Renal pelvis (tissue), 4 donors: ENCODE measurements around the gene ASB18. TPM values are rescaled to one million over a fixed set of nuclear protein-coding genes. Genes with fewer than 3 reads are reported as not detected.

Source experiments
- DNase-seq: peaks from one replicate; pipeline ENCODE4 v3.0.0-alpha.2; 2013
- polyA plus RNA-seq, 3 donors: library from polyadenylated mRNA; unstranded; fragments of 120-200 nt; gene quantifications; one replicate each; pipeline ENCODE4 v1.2.1, GENCODE V29; 2013; ENCODE audit not compliant: insufficient read length in 3 of 3

Gene ASB18
- polyA plus RNA-seq, 3 donors, result 0.07 to 0.13 TPM; not detected in 1

- DNase-seq, result no peak
Measured at GRCh38 chr2:236163471-236164200, 100.6 kb downstream of the ASB18 start.

- DNase-seq, result no peak
Measured at GRCh38 chr2:236162882-236163470, 101.2 kb downstream of the ASB18 start.

- no peak for DNase-seq
Measured at GRCh38 chr2:236162031-236162845, 102.0 kb downstream of the ASB18 start.

DNA sequence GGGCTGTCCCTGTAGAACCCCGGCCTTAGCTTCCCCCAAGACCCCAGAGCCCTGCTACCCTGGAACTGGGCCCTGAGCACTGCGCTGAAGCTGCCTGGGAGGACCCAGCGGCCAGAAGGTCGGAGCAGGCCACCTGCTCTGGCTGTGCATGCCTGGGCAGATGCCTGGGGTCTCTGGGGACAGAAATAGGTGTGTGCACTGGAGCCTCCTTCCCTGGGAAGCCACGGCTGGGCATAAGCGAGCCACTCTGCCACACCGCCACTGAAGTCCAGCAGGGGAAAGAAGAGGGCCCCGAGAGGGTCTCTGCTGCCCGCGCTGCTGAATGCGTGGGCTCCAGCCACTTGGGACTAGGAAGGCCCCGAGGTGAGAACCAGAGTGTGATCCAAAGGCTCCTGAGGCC is 102.7 kb downstream of the ASB18 start:
- no peak for DNase-seq

- DNase-seq, result no peak
Measured at GRCh38 chr2:236161082-236161462, 103.1 kb downstream of the ASB18 start.

GRCh38 chr2:236160366-236161081 is 103.7 kb downstream of the ASB18 start:
- DNase-seq, result no peak

DNA sequence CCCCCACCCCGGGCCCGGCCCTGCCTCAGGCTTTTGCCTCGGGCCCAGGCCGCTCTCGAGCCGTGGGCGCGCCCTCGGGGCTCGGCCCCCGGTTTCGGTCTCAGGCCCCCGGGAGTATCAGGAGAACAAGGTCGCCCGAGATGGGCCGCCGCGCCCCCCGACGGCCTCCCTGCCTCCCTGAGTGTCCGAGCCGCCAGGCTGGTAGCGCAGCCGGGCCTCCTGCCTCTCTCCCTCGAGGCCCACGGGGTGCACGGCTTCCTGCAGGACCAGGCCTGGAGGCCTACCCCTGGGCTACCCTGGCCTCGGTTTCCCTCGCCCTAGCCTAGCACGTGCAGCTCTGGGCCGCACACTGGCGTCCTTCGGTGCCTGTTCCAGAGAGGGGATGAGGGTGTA is 104.4 kb downstream of the ASB18 start:
- DNase-seq, result no peak

GRCh38 chr2:236158969-236159777 is 105.0 kb downstream of the ASB18 start:
- no peak for DNase-seq

- no peak for DNase-seq
Measured at GRCh38 chr2:236157815-236158498, 106.2 kb downstream of the ASB18 start.

GRCh38 chr2:236157366-236157765 is 106.8 kb downstream of the ASB18 start:
- no peak for DNase-seq

DNA sequence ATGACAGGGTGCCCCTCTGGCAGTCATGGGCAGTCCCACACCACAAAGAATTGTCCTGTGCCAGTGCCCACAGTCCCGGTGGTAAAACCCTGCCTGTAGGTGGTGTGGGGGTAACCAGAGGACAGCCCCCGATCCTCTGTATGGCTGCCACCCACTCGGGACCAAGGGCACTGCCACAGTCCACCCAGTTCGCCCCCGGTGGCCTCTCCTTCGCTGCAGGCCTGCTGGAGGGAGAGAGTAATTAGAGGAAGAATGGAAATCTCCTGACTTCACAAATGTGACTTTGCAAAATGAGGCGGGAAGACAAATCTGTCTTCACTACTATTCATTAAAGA is 107.4 kb downstream of the ASB18 start:
- no peak for DNase-seq

DNA sequence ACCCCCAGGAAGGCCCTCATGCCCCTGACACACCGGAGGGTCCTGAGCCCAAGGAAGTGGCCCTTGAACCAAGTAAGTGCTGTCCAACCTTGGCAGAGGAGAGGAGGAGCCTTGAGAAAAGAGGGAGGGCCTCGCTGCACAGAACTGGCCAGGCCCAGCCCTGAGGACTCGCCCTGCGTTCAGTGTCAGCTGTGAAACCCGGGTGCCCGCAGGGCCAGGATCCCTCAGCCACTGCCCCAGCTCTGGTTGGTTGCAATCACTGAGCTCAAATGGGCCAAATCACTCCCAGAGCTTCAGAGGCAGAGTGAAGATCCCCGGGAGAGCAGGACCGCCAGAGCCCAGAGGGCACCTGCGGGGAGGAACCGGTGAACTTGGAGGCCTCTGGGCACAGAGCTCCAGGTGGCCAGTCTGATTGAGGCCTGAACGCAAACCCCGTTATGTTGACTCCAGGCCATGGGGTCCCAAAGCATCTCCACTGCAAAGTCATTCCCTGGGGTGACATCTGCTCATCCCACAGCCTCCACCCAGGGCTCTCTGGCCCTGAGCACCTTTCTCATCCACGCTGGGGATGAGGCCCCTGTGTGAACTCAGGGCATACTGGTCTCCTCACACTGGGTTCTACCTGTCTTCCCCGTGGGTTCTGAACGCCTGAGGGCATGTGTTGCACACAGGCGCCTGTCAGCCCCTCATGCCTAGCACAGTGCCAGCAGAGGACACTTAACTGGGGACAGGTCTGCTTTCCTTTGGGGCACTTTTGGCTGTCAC is 107.9 kb downstream of the ASB18 start:
- DNase-seq, result no peak

DNA sequence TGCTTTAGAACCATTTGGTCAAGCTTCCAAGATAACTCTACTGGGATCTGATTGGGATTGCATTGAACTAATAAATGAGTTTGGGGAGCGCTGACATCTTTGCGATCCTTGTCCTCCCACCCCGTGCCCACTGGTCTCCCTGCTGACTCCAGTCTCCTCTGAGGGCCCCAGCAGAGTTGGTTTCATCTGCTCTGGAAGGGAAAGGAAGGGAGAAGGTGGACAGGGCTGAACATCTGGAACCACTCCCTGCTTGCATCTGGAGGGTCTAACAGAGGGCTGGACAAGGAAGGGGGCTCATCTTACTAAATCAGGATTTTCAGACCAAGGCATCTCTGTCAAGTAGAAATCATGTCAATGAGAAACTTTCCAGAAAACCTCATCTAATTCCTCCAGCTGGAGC is 108.8 kb downstream of the ASB18 start:
- no peak for DNase-seq

DNA sequence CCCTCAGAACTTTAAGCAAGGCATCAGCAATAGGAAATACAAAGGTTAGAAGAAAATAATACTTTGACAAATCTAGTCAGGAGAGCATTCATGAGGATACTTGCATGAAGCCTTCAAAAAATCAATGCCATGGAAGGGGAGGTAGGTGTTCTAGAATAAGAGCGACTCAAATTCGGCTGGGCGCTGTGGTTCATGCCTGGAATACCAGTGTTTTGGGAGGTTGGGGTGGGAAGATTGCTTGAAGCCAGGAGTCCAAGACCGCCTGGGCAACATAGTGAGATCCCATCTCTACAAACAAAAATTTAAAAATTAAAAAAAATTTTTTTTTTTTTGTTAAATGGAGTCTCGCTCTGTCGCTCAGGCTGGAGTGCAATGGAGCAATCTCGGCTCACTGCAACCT is 117.8 kb downstream of the ASB18 start:
- DNase-seq, result no peak

DNA sequence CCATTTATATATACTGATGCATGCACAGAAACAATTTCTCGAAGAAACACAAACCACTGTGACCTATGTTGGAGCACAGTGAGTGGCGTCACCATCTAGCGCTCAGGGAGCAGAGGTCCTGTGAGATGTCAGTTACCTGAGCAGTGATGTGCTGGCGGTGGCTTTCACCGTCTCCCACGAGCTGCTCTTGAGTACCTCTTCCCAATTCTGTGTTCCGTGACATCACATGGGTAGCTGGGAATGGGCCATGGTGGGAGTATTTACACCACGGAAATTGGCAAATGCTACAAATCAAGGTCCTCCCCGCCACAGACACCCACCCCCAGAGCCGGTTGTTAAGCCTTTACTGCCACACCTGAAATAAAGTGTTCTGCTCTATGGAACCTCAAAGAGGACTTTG is 120.4 kb downstream of the ASB18 start:
- no peak for DNase-seq

Other genes starting within 250 kb of the ASB18 start
- gene GBX2, start 96.0 kb downstream of the ASB18 start, polyA plus RNA-seq, result under 1 TPM; 0.39 to 0.61 (median 0.44) TPM